Mammary epithelial cell (primary cell): ENCODE data around the gene MICU1.

Experiments used
- EZH2 ChIP-seq: IDR thresholded peaks from 2 replicates; pipeline ENCODE4 v1.6.1; 2012; ENCODE audit warnings: low read length, inconsistent platforms, borderline replicate concordance
- TF ChIP-seq, protein P1 (sequence below), 2 donors: IDR thresholded peaks in 1 of 2; conservative IDR thresholded peaks in 1 of 2; 2 replicates each; pipeline ENCODE4 v1.5.1; 2011 to 2012; ENCODE audit warnings: inconsistent platforms in 2 of 2, low read length in 2 of 2, mild to moderate bottlenecking in 2 of 2, control low read depth in 1 of 2, low read depth in 1 of 2; ENCODE audit not compliant: insufficient read depth in 1 of 2; ENCODE audit errors: extremely low read depth in 1 of 2

DNA sequence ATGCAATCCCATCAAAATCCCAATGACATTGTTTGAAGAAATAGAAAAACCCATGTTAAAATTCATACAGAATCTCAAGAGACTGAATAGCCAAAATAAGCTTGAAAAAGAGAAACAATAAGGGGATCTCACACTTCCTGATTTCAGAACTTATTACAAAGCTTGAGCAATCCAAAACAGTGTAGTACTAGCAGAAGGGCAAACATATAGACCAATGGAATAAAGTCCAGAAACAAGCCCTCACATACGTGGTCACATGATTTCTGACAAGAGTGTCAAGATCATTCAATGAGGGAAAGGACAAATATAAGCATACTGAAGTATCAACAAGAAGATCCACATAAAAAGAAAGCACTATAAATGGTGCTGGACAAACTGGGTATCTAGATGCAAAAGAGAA, 31.9 kb downstream of the MICU1 start:
- TF ChIP-seq, protein P1, sequence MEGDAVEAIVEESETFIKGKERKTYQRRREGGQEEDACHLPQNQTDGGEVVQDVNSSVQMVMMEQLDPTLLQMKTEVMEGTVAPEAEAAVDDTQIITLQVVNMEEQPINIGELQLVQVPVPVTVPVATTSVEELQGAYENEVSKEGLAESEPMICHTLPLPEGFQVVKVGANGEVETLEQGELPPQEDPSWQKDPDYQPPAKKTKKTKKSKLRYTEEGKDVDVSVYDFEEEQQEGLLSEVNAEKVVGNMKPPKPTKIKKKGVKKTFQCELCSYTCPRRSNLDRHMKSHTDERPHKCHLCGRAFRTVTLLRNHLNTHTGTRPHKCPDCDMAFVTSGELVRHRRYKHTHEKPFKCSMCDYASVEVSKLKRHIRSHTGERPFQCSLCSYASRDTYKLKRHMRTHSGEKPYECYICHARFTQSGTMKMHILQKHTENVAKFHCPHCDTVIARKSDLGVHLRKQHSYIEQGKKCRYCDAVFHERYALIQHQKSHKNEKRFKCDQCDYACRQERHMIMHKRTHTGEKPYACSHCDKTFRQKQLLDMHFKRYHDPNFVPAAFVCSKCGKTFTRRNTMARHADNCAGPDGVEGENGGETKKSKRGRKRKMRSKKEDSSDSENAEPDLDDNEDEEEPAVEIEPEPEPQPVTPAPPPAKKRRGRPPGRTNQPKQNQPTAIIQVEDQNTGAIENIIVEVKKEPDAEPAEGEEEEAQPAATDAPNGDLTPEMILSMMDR (conservative IDR thresholded peaks at IDR 0.05 in 1 of 2, IDR thresholded peaks at IDR 0.05 in 1 of 2; ENCODE audit: extremely low read depth in 1 of 2, insufficient read depth in 1 of 2, low read depth in 1 of 2, low read length in 2 of 2) = no peak
- no peak for TF ChIP-seq EZH2
